ENCODE measurements around the gene CAMSAP2.

DNA sequence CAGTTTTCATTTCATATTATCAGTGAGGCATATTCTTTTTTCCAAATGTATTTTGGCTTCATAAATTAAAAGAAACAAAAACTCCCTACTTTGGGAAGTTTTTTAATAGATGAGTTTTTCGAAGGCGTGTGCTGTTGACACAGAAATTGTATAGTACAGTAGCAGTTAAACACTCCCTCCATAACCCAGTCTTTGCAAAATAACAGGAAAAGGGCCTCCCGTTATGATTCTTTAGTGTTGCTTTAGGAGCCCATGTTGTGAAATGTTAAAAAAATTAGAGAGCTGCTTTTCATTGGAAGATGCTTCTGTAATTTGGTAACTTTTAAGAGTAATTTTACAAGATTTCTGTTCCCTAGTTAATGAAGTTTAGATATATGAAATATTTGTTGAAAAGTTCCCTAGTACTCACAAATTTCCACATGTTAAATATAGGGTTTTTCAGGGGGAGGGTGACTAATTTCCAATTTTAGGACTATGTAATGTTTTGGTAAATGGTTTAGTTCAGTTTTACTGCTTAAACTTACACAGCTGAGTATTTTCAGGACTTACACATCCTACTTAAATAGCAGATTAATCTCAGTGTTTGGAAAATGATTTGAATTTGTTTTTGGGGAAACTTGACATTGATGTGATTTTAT lies 2.0 kb downstream of the CAMSAP2 start:
- TF ChIP-seq, protein P1, sequence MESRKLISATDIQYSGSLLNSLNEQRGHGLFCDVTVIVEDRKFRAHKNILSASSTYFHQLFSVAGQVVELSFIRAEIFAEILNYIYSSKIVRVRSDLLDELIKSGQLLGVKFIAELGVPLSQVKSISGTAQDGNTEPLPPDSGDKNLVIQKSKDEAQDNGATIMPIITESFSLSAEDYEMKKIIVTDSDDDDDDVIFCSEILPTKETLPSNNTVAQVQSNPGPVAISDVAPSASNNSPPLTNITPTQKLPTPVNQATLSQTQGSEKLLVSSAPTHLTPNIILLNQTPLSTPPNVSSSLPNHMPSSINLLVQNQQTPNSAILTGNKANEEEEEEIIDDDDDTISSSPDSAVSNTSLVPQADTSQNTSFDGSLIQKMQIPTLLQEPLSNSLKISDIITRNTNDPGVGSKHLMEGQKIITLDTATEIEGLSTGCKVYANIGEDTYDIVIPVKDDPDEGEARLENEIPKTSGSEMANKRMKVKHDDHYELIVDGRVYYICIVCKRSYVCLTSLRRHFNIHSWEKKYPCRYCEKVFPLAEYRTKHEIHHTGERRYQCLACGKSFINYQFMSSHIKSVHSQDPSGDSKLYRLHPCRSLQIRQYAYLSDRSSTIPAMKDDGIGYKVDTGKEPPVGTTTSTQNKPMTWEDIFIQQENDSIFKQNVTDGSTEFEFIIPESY (IDR thresholded peaks at IDR 0.05; ENCODE audit: extremely low read depth, insufficient replicate concordance, low read length), result no peak
- TF ChIP-seq, protein P2, sequence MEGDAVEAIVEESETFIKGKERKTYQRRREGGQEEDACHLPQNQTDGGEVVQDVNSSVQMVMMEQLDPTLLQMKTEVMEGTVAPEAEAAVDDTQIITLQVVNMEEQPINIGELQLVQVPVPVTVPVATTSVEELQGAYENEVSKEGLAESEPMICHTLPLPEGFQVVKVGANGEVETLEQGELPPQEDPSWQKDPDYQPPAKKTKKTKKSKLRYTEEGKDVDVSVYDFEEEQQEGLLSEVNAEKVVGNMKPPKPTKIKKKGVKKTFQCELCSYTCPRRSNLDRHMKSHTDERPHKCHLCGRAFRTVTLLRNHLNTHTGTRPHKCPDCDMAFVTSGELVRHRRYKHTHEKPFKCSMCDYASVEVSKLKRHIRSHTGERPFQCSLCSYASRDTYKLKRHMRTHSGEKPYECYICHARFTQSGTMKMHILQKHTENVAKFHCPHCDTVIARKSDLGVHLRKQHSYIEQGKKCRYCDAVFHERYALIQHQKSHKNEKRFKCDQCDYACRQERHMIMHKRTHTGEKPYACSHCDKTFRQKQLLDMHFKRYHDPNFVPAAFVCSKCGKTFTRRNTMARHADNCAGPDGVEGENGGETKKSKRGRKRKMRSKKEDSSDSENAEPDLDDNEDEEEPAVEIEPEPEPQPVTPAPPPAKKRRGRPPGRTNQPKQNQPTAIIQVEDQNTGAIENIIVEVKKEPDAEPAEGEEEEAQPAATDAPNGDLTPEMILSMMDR (IDR thresholded peaks at IDR 0.05 in 2 of 3, conservative IDR thresholded peaks at IDR 0.05 in 1 of 3; ENCODE audit: borderline replicate concordance in 1 of 3, insufficient read depth in 1 of 3, low read depth in 2 of 3, low read length in 2 of 3), result no peak
- TF ChIP-seq POLR2A (IDR thresholded peaks at IDR 0.05; ENCODE audit: borderline replicate concordance, extremely low read depth, insufficient read depth, insufficient read length) (no peak), SIN3A (IDR thresholded peaks at IDR 0.05; ENCODE audit: low read depth) (no peak), JUND (IDR thresholded peaks at IDR 0.05) (no peak), EZH2 (IDR thresholded peaks at IDR 0.05) (no peak)
- TF ChIP-seq, protein P3, sequence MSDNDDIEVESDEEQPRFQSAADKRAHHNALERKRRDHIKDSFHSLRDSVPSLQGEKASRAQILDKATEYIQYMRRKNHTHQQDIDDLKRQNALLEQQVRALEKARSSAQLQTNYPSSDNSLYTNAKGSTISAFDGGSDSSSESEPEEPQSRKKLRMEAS (IDR thresholded peaks at IDR 0.05), result no peak
